Astrocyte of the cerebellum (primary cell): ENCODE measurements around the gene P2RY2.

ENCODE experiments used
- DNase-seq: peaks from one replicate; pipeline ENCODE4 v3.0.0-alpha.2; 2011; ENCODE audit warnings: low read depth
- H3K4me3 ChIP-seq: 2 replicates; pipeline ENCODE4 v1.5.1; 2011; ENCODE audit warnings: mild to moderate bottlenecking, low read depth, low read length, moderate library complexity
- in situ Hi-C: cut with HindIII; loops from 2 replicates; pipeline ENCODE4 v1.10.0; 2017; ENCODE audit warnings: low sequenced_read_pairs
- TF ChIP-seq, protein P1 (sequence below): IDR thresholded peaks from 2 replicates; pipeline ENCODE4 v1.5.1; 2012; ENCODE audit warnings: low read length, low read depth, moderate library complexity, mild to moderate bottlenecking; ENCODE audit errors: missing control alignments

The P2RY2 gene

DNA sequence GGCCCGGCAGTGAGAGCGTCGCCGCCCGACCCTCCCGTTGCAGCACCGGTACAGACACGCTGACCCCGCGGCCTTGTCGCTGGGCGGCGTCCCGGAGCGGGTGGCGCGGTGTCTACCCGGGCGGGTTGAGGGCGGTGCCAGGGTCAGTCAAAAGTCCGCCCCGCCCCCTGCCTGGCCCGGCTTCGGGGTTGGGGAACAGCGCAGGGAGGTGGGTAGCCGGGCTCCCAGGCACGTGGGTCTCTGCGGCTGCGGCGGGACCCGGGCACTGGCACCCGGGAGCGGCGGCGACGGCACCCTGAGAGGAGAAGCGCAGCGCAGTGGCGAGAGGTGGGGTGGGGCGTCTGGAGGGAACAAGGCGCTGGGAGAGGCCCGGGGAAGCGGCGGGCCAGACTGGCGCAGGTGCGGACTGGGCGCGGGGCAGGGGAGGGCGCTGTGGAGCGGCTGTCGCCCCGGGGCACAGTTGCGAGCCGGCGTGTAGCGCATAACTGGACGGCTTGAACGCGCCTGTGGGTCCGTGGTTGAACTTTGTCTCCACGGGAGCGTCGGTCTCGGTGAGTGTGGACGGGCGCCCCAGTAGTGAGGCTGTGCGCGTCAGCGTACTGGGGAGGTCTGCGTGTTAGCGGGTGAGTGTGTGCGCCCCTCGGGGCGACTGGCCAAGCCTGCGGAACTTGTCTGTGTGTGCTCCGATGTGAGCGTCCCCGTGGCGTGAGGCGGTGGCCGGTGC is at the start of gene P2RY2:
TSS of gene P2RY2 (plus strand) at position 176 of the 724 bp plus-strand sequence. CDS start 15,879 bp downstream, outside the sequence.
- in situ Hi-C loops, result no loop called here
- peak within 1 kb of the TSS; percentile 39 for H3K4me3 ChIP-seq
- TF ChIP-seq, protein P1, sequence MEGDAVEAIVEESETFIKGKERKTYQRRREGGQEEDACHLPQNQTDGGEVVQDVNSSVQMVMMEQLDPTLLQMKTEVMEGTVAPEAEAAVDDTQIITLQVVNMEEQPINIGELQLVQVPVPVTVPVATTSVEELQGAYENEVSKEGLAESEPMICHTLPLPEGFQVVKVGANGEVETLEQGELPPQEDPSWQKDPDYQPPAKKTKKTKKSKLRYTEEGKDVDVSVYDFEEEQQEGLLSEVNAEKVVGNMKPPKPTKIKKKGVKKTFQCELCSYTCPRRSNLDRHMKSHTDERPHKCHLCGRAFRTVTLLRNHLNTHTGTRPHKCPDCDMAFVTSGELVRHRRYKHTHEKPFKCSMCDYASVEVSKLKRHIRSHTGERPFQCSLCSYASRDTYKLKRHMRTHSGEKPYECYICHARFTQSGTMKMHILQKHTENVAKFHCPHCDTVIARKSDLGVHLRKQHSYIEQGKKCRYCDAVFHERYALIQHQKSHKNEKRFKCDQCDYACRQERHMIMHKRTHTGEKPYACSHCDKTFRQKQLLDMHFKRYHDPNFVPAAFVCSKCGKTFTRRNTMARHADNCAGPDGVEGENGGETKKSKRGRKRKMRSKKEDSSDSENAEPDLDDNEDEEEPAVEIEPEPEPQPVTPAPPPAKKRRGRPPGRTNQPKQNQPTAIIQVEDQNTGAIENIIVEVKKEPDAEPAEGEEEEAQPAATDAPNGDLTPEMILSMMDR, result peak; percentile 43
- no peak for DNase-seq

DNA sequence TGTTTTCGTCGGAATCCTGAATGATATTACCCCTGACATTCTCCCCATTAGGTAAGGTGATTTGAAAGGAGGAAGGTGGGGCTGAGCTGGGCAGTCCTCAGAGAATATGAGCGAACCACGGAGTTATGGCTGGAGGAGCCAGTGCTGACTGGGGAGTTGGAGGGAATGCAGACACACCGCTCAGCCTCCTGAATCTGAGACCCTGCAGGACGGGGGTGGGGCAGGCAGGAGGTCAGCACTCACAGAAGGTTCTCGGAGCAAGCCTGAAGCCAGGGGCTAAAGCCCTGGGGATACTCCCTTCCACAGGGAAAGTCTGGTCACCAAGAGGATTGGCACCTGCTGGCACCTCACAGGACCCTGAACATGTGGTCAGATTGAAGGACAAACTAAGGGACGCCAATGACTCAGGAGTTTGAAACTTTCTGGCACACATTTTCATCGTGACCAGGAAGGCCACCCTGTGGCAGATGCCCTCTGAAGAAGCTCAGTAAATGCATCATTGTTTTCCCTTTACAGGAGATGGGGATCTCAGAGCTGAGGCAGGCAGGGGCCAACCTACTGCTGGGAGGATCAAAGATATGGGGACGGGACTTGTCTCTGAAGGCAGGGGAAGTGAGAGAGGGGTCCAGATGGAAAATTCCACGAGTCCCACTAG is 49.0 kb upstream of the P2RY2 start:
- in situ Hi-C loops, result no loop called here
- H3K4me3 ChIP-seq, result no peak overlapping the region
- TF ChIP-seq, protein P1, result no peak
- DNase-seq, result no peak

DNA sequence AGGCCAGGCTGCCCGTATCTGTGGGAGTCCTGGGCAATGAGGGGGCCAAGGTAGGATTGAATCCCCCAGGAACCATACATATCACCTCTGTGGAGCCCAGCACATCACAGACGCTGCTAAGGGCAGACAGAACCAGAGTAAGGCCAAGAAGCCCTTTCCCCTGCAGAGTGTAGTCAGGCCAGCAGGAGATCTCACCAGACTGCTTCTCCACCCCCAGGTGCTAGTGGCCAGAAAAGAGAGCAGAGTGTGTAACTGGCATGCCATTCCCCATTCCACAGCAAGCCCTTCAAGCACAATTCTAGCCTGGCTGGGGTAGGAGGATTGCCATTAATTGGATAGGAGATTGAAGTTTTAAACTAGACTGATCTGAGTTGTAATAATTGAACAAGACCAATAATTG is 47.9 kb upstream of the P2RY2 start:
- TF ChIP-seq, protein P1, result no peak

DNA sequence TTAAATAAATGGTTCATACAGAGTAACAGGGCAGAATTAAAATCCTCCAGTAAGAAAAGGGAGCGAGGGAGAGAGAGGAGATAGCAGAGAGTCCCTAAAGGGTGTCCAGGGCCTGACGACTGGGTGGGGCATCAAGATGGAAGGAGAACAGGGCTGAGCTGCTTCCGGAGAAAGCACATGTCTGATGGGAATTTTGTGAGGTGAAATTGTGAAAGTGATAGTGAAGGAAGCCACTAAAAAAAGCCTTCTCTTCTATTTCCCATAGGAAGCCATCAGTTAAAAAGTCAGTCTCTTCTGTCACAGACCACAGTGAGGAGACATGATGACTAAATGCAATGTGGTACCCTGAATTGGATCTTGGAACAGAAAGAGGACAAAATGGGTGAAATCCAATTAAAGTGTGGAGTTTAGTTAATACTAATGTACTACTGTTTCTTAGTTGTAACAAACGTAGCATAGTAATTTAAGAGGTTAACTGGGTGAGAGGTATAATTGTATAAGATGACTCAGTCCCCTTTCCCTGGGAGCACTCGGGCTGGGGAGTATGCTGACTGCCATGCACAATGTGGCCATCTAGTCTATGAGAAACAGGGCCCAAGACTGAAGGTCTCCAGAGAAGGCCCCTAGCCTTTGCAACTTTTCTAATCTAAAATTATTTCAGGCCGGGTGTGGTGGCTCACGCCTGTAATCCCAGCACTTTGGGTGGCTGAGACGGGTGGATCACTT is 46.5 kb upstream of the P2RY2 start:
- in situ Hi-C loops, result no loop called here
- DNase-seq, result no peak
- no peak overlapping the region for H3K4me3 ChIP-seq
- TF ChIP-seq, protein P1, result no peak

More for the DNA sequence above, 47.9 kb upstream of the P2RY2 start:
- in situ Hi-C loops, result no loop called here
- no peak for DNase-seq
- no peak overlapping the region for H3K4me3 ChIP-seq

DNA sequence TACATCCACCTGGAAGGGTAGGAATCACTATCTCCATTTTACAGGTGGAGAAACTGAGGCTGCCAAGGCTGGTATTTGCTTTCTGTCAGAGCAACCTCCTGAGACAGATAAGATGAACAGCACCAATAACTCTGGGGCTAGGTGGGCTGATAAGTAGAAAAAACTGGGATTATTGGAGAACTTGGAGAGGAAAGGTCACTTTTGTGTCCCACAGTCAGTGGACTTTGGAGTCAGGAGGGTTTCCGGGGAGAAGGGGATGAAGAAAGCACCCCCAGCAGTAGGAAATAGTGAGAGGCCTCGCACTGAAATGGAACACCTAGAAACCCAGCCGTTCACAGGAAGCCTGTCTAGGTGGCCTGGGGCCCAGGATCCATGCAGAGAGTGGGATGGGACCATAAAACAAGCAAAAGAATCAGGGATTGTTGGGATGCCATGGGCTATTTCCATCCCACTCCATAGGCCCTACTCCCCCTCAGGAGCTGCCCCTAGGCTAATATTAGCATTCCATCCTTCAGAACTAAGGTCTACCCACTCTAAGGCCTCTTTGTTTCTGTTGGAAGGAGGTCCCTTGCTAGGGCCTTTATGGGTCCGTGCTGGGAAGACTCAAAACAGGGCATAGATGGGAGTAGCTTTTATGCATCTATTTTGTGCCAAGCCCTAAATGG is 45.0 kb upstream of the P2RY2 start:
- DNase-seq, result no peak
- in situ Hi-C loops, result no loop called here
- TF ChIP-seq, protein P1, result no peak
- no peak overlapping the region for H3K4me3 ChIP-seq

DNA sequence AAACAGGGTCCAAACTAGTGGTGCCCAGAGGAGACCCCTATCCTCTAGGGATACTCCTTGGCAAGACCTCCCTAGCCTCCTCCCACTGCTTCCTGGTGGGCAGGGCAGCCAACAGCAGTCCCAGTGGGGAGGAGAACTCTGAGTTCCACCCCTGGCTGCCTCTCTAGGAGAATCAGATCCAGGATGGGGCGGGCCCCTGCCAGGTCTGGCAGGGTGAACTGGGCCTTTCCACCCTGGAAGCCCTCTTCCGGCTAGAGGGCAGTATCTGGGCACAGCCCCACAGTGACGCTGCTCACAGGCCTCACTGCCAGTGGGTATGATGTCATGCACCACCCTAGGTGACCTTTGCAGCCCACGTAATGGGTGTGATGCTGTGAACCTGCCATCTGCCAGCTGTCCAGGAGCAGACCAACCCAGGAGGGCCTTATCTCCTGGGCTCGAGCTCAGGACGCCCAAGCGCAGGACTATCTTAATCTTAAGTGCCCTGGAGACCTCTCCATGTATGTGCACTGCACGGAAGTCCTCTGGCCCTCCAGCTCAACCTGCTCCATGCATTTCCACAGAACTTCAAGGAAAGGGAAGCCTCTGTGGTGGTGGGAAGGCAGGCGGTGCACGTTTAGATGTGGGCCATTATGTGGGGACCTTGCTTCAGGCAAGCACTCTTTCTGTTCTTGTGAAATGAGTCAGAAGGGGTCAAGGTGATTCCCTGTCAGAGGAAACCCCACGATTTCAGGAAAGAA is 44.2 kb upstream of the P2RY2 start:
- H3K4me3 ChIP-seq, result no peak overlapping the region
- in situ Hi-C loops, result no loop called here
- TF ChIP-seq, protein P1, result no peak
- DNase-seq, result no peak
